Retinal pigment epithelial cell (primary cell): ENCODE measurements around the gene NEIL1.

Experiments
- DNase-seq: peaks from one replicate; pipeline ENCODE4 v3.0.0-alpha.2; 2010; ENCODE audit warnings: low read depth
- H3K4me3 ChIP-seq: 2 replicates; pipeline ENCODE4 v1.5.1; 2011; ENCODE audit warnings: mild to moderate bottlenecking, low read length, control low read depth, moderate library complexity
- CTCF ChIP-seq: conservative IDR thresholded peaks from 2 replicates; pipeline ENCODE4 v1.5.1; 2011; ENCODE audit warnings: low read depth, low read length, control low read depth, inconsistent platforms

The NEIL1 gene

GRCh38 chr15:75367406-75367912, 20.6 kb downstream of the NEIL1 start:
- TF ChIP-seq CTCF, result no peak
- peak overlapping the region; percentile 73 for H3K4me3 ChIP-seq
- DNase-seq, result no peak

- DNase-seq, result peak; percentile 93
- TF ChIP-seq CTCF, result peak; percentile 85
- peak within 1 kb of the TSS; percentile 73 for H3K4me3 ChIP-seq
These were observed 21.3 kb downstream of the NEIL1 start, which contains the start of gene MAN2C1 for GRCh38 chr15:75367913-75368688. MAN2C1 (minus strand) TSS chr15:75368607; CDS start chr15:75368583, 24 bp downstream.

- H3K4me3 ChIP-seq, result peak overlapping the region; percentile 73
- TF ChIP-seq CTCF, result no peak
- DNase-seq, result no peak
These were observed 21.9 kb downstream of the NEIL1 start for GRCh38 chr15:75368689-75369239.

GRCh38 chr15:75369897-75370581, 23.2 kb downstream of the NEIL1 start:
- DNase-seq, result no peak
- no peak overlapping the region for H3K4me3 ChIP-seq
- no peak for TF ChIP-seq CTCF

GRCh38 chr15:75371486-75371885, 24.6 kb downstream of the NEIL1 start:
- no peak overlapping the region for H3K4me3 ChIP-seq
- no peak for TF ChIP-seq CTCF
- no peak for DNase-seq

GRCh38 chr15:75371901-75372688, 25.3 kb downstream of the NEIL1 start:
- H3K4me3 ChIP-seq, result no peak overlapping the region
- DNase-seq, result no peak
- TF ChIP-seq CTCF, result no peak
